OCI-LY1 (cell line): ENCODE measurements around the gene CYBB.

Experiments used
- H2AFZ ChIP-seq: fragments of 200-600 bp; sonication (generic), shearing (Covaris generic); 2 replicates; pipeline ENCODE4 v1.6.0; 2014; ENCODE audit warnings: antibody characterized with exemption, mild to moderate bottlenecking, low read length
- H3F3A ChIP-seq: fragments of 200-600 bp; sonication (generic), shearing (Covaris generic); 2 replicates; pipeline ENCODE4 v1.6.0; 2014; ENCODE audit warnings: mild to moderate bottlenecking, antibody characterized with exemption, low read length, moderate library complexity; ENCODE audit not compliant: insufficient read depth
- H3K27ac ChIP-seq: fragments of 200-600 bp; sonication (generic); 2 replicates; pipeline ENCODE4 v1.5.1; 2014; ENCODE audit warnings: low read length, mixed run types, mild to moderate bottlenecking, low read depth; ENCODE audit not compliant: poor library complexity, severe bottlenecking
- H3K27me3 ChIP-seq: fragments of 200-600 bp; sonication (generic); 2 replicates; pipeline ENCODE4 v1.6.0; 2014; ENCODE audit warnings: antibody characterized with exemption, mild to moderate bottlenecking, low read length, moderate library complexity; ENCODE audit not compliant: insufficient read depth
- H3K36me3 ChIP-seq: fragments of 200-600 bp; sonication (generic); 2 replicates; pipeline ENCODE4 v1.6.1; 2014; ENCODE audit warnings: mild to moderate bottlenecking, antibody characterized with exemption, low read length, moderate library complexity, mixed read lengths; ENCODE audit not compliant: insufficient read depth
- H3K4me1 ChIP-seq: fragments of 200-600 bp; sonication (generic); 2 replicates; pipeline ENCODE4 v1.5.1; 2014; ENCODE audit warnings: mild to moderate bottlenecking, low read length, moderate library complexity; ENCODE audit not compliant: insufficient read depth, severe bottlenecking
- H3K4me2 ChIP-seq: fragments of 200-600 bp; sonication (generic), shearing (Covaris generic); 2 replicates; pipeline ENCODE4 v1.6.1; 2014; ENCODE audit warnings: low read length
- H3K4me3 ChIP-seq: fragments of 200-600 bp; sonication (generic); 2 replicates; pipeline ENCODE4 v1.5.1; 2014; ENCODE audit warnings: low read length, low read depth, mild to moderate bottlenecking, mixed read lengths; ENCODE audit not compliant: poor library complexity, severe bottlenecking
- H3K79me2 ChIP-seq: fragments of 200-600 bp; shearing (Covaris generic); 2 replicates; pipeline ENCODE4 v1.6.1; 2016; ENCODE audit warnings: mixed run types, low read length, mixed read lengths; ENCODE audit not compliant: insufficient read depth
- H3K9ac ChIP-seq: fragments of 200-600 bp; sonication (generic), shearing (Covaris generic); 2 replicates; pipeline ENCODE4 v1.6.1; 2014; ENCODE audit warnings: mild to moderate bottlenecking, low read length, mixed read lengths
- H3K9me2 ChIP-seq: fragments of 200-600 bp; sonication (generic), shearing (Covaris generic); 2 replicates; pipeline ENCODE4 v1.6.1; 2014; ENCODE audit warnings: low read depth, mild to moderate bottlenecking, low read length, mixed read lengths
- H3K9me3 ChIP-seq: fragments of 200-600 bp; shearing (Covaris generic); 2 replicates; pipeline ENCODE4 v1.6.1; 2014; ENCODE audit warnings: low read length, mixed read lengths
- H4K20me1 ChIP-seq: fragments of 200-600 bp; sonication (generic), shearing (Covaris generic); 2 replicates; pipeline ENCODE4 v1.6.0; 2016; ENCODE audit warnings: mild to moderate bottlenecking, low read length; ENCODE audit not compliant: insufficient read depth
- CTCF ChIP-seq: fragments of 200-600 bp; sonication (generic), shearing (Covaris generic); IDR thresholded peaks from 2 replicates; pipeline ENCODE4 v1.5.1; 2017; ENCODE audit warnings: mild to moderate bottlenecking, antibody characterized with exemption, low read length, moderate library complexity, mixed read lengths
- EZH2 ChIP-seq: fragments of 200-600 bp; sonication (generic), shearing (Covaris generic); IDR thresholded peaks from 2 replicates; pipeline ENCODE4 v1.8.0; 2017; ENCODE audit warnings: borderline replicate concordance, mixed run types, mild to moderate bottlenecking, antibody characterized with exemption, low read length, moderate library complexity, mixed read lengths

The CYBB gene

GRCh38 chrX:37799936-37800335 lies 20.1 kb downstream of the CYBB start:
- Histone ChIP-seq H3K4me1 (peaks cover 25% of the 10 kb centered on the region), H3F3A (no peaks in the 10 kb centered on the region), H3K4me2 (no peak overlapping the region), H3K79me2 (no peaks in the 10 kb centered on the region), H4K20me1 (no peaks in the 10 kb centered on the region), H3K9me3 (no peaks in the 10 kb centered on the region), H3K9ac (no peak overlapping the region), H3K27ac (no peak overlapping the region), H3K36me3 (no peaks in the 10 kb centered on the region), H2AFZ (no peak overlapping the region), H3K9me2 (no peaks in the 10 kb centered on the region), H3K4me3 (no peak overlapping the region), H3K27me3 (no peaks in the 10 kb centered on the region)
- TF ChIP-seq EZH2 (no peak), CTCF (no peak)

GRCh38 chrX:37800717-37801116 lies 20.9 kb downstream of the CYBB start:
- no peak overlapping the region for H3K27ac ChIP-seq
- H2AFZ ChIP-seq, result no peak overlapping the region
- no peak overlapping the region for H3K4me3 ChIP-seq
- H3K9me2 ChIP-seq, result no peaks in the 10 kb centered on the region
- H3K36me3 ChIP-seq, result no peaks in the 10 kb centered on the region
- no peak for TF ChIP-seq CTCF
- TF ChIP-seq EZH2, result no peak
- no peaks in the 10 kb centered on the region for H3K9me3 ChIP-seq
- no peaks in the 10 kb centered on the region for H4K20me1 ChIP-seq
- H3K27me3 ChIP-seq, result no peaks in the 10 kb centered on the region
- H3K4me1 ChIP-seq, result peaks cover 18% of the 10 kb centered on the region
- H3K79me2 ChIP-seq, result no peaks in the 10 kb centered on the region
- H3K4me2 ChIP-seq, result no peak overlapping the region
- no peaks in the 10 kb centered on the region for H3F3A ChIP-seq
- H3K9ac ChIP-seq, result no peak overlapping the region

- Histone ChIP-seq H3K27ac (no peak overlapping the region), H3K4me1 (peaks cover 5% of the 10 kb centered on the region), H4K20me1 (no peaks in the 10 kb centered on the region), H3K79me2 (no peaks in the 10 kb centered on the region), H3K4me2 (no peak overlapping the region), H3K27me3 (no peaks in the 10 kb centered on the region), H3K9me2 (no peaks in the 10 kb centered on the region), H3F3A (no peaks in the 10 kb centered on the region), H2AFZ (no peak overlapping the region), H3K36me3 (no peaks in the 10 kb centered on the region), H3K9ac (no peak overlapping the region), H3K9me3 (no peaks in the 10 kb centered on the region), H3K4me3 (no peak overlapping the region)
- TF ChIP-seq CTCF (no peak), EZH2 (no peak)
Observed at GRCh38 chrX:37802028-37802427, 22.2 kb downstream of the CYBB start.
